OCI-LY7 (cell line): ENCODE results near the gene ARHGEF16. TPM values are rescaled to one million over a fixed set of nuclear protein-coding genes. Genes with fewer than 3 reads are reported as not detected.

Experiments used
- BruUV-seq: library from RNA; stranded (reverse); fragments of 400-500 nt; replicated peaks from 2 replicates; lab custom pipeline; 2021; lab: Mats Ljungman, UMichigan
- CTCF ChIA-PET: fragments of 300-600 bp; sonication (Branson Sonifier 250); formaldehyde crosslinking; loops from one replicate; lab custom pipeline; 2022; ENCODE audit warnings: antibody characterized with exemption; ENCODE audit not compliant: unreplicated experiment; lab: Charles Lee
- POLR2A ChIA-PET: fragments of 300-600 bp; sonication (Branson Sonifier 250); formaldehyde crosslinking; loops from one replicate; lab custom pipeline; 2022; ENCODE audit warnings: antibody characterized with exemption; lab: Charles Lee
- DNase-seq: peaks from one replicate; pipeline ENCODE4 v3.0.0-alpha.2; 2015; ENCODE audit warnings: low spot score
- H2AFZ ChIP-seq: fragments of 200-600 bp; sonication (generic), shearing (Covaris generic); 2 replicates; pipeline ENCODE4 v1.6.1; 2014; ENCODE audit warnings: mild to moderate bottlenecking, antibody characterized with exemption, low read length, moderate library complexity
- H3K27ac ChIP-seq: fragments of 200-600 bp; sonication (generic); 2 replicates; pipeline ENCODE4 v1.5.1; 2014; ENCODE audit warnings: mixed run types, low read depth, mild to moderate bottlenecking, moderate library complexity, low read length, inconsistent platforms; ENCODE audit not compliant: poor library complexity, severe bottlenecking
- H3K36me3 ChIP-seq: fragments of 200-600 bp; sonication (generic); 2 replicates; pipeline ENCODE4 v1.6.1; 2014; ENCODE audit warnings: mild to moderate bottlenecking, antibody characterized with exemption, low read length, moderate library complexity, mixed read lengths; ENCODE audit not compliant: insufficient read depth
- H3K4me1 ChIP-seq: fragments of 200-600 bp; sonication (generic); 2 replicates; pipeline ENCODE4 v1.5.1; 2014; ENCODE audit warnings: mild to moderate bottlenecking, low read length; ENCODE audit not compliant: insufficient read depth, poor library complexity, severe bottlenecking
- H3K4me2 ChIP-seq: fragments of 200-600 bp; sonication (generic); 2 replicates; pipeline ENCODE4 v1.6.1; 2014; ENCODE audit warnings: mild to moderate bottlenecking, low read length
- H3K4me3 ChIP-seq: fragments of 200-600 bp; sonication (generic); 2 replicates; pipeline ENCODE4 v1.5.1; 2014; ENCODE audit warnings: mild to moderate bottlenecking, low read depth, low read length; ENCODE audit not compliant: poor library complexity, severe bottlenecking
- H3K79me2 ChIP-seq: fragments of 200-600 bp; sonication (generic); 2 replicates; pipeline ENCODE4 v1.6.1; 2016; ENCODE audit warnings: low read depth, mild to moderate bottlenecking, low read length, moderate library complexity, mixed read lengths; ENCODE audit not compliant: insufficient read depth
- H3K9me2 ChIP-seq: fragments of 200-600 bp; sonication (generic); 2 replicates; pipeline ENCODE4 v1.6.1; 2016; ENCODE audit warnings: mild to moderate bottlenecking, low read length, mixed read lengths; ENCODE audit not compliant: insufficient read depth
- H3K9me3 ChIP-seq: fragments of 200-600 bp; sonication (generic); 2 replicates; pipeline ENCODE4 v1.6.1; 2014; ENCODE audit warnings: mild to moderate bottlenecking, mixed run types, low read length, mixed read lengths
- H4K20me1 ChIP-seq: fragments of 200-600 bp; sonication (generic); 2 replicates; pipeline ENCODE4 v1.6.1; 2014; ENCODE audit warnings: mild to moderate bottlenecking, antibody characterized with exemption, low read length, moderate library complexity, mixed read lengths; ENCODE audit not compliant: insufficient read depth
- CTCF ChIP-seq: fragments of 200-600 bp; sonication (generic); conservative IDR thresholded peaks from 2 replicates; pipeline ENCODE4 v1.5.1; 2014; ENCODE audit warnings: mild to moderate bottlenecking, antibody characterized with exemption, low read length, moderate library complexity, mixed read lengths
- EZH2phosphoT487 ChIP-seq: fragments of 200-600 bp; sonication (generic); IDR thresholded peaks from 2 replicates; pipeline ENCODE4 v1.6.1; 2018; ENCODE audit warnings: low read depth, borderline replicate concordance, mild to moderate bottlenecking, mixed run types, antibody characterized with exemption, low read length, moderate library complexity, mixed read lengths
- intact Hi-C: fragments of 100-400 bp; cut with micrococcal nuclease; formaldehyde crosslinking; loops from one replicate; pipeline ENCODE4 v1.10.0; 2022; ENCODE audit not compliant: unreplicated experiment
- total RNA-seq, 2 experiments: library from RNA; depleted of rRNA in 1 of 2; stranded (reverse); fragments of >200 nt in 1 of 2; shearing (Covaris generic) in 1 of 2; gene quantifications; 2 replicates each; pipeline ENCODE4 v1.2.3, GENCODE V29; 2014 to 2022

The ARHGEF16 gene
- total RNA-seq, 2 experiments from 2014 or later, result not detected

- intact Hi-C loops, result no loop called here
- Histone ChIP-seq H3K27ac (no peak overlapping the region), H3K79me2 (no peaks in the 10 kb centered on the region), H3K4me3 (no peak overlapping the region), H3K4me1 (no peaks in the 10 kb centered on the region), H3K4me2 (no peak overlapping the region), H3K9me3 (no peaks in the 10 kb centered on the region), H4K20me1 (no peaks in the 10 kb centered on the region), H3K9me2 (no peaks in the 10 kb centered on the region), H2AFZ (no peak overlapping the region), H3K36me3 (no peaks in the 10 kb centered on the region)
- no peak for TF ChIP-seq CTCF
- no peak for TF ChIP-seq EZH2phosphoT487
- CTCF ChIA-PET, result no interaction called here
- POLR2A ChIA-PET, result no interaction called here
- BruUV-seq, result no TSS peak
- DNase-seq, result no peak
Measured at GRCh38 chr1:3506943-3507342, 52.5 kb downstream of the ARHGEF16 start.

- ChIA-PET CTCF (no interaction called here), POLR2A (no interaction called here)
- H2AFZ ChIP-seq, result no peak overlapping the region
- intact Hi-C loops, result no loop called here
- no peak overlapping the region for H3K4me2 ChIP-seq
- BruUV-seq, result no TSS peak
- H3K79me2 ChIP-seq, result no peaks in the 10 kb centered on the region
- H3K27ac ChIP-seq, result no peak overlapping the region
- H3K36me3 ChIP-seq, result no peaks in the 10 kb centered on the region
- no peaks in the 10 kb centered on the region for H3K4me1 ChIP-seq
- H3K9me3 ChIP-seq, result no peaks in the 10 kb centered on the region
- DNase-seq, result no peak
- no peaks in the 10 kb centered on the region for H4K20me1 ChIP-seq
- no peaks in the 10 kb centered on the region for H3K9me2 ChIP-seq
- TF ChIP-seq EZH2phosphoT487 (no peak), CTCF (no peak)
- no peak overlapping the region for H3K4me3 ChIP-seq
Measured at GRCh38 chr1:3507636-3508275, 53.3 kb downstream of the ARHGEF16 start.

GRCh38 chr1:3508757-3509415, 54.4 kb downstream of the ARHGEF16 start:
- DNase-seq, result no peak
- no TSS peak for BruUV-seq
- intact Hi-C loops, result no loop called here
- H3K9me3 ChIP-seq, result no peaks in the 10 kb centered on the region
- no peaks in the 10 kb centered on the region for H3K4me1 ChIP-seq
- no peaks in the 10 kb centered on the region for H4K20me1 ChIP-seq
- H3K9me2 ChIP-seq, result no peaks in the 10 kb centered on the region
- no peak overlapping the region for H3K4me2 ChIP-seq
- ChIA-PET POLR2A (no interaction called here), CTCF (no interaction called here)
- no peaks in the 10 kb centered on the region for H3K36me3 ChIP-seq
- H3K27ac ChIP-seq, result no peak overlapping the region
- H3K4me3 ChIP-seq, result no peak overlapping the region
- no peaks in the 10 kb centered on the region for H3K79me2 ChIP-seq
- H2AFZ ChIP-seq, result no peak overlapping the region
- TF ChIP-seq EZH2phosphoT487 (no peak), CTCF (no peak)
